Mesenteric fat pad (tissue), 1 donor: ENCODE measurements around the gene DCAF8. TPM values are rescaled to one million over a fixed set of nuclear protein-coding genes. Genes with fewer than 3 reads are reported as not detected.
A peak's percentile ranks its signal among the peaks of the same experiment; 100 is the strongest.

Experiments
- DNase-seq: peaks from one replicate; pipeline ENCODE4 v3.0.0-alpha.2; 2020; ENCODE audit warnings: low spot score
- total RNA-seq: library from RNA; stranded (reverse); fragmentation: NEBNext Ultra II Directional; extraction: Animal tissue kit (Norgen Biotek cat#: 25700); gene quantifications from one replicate; pipeline ENCODE4 v1.2.1, GENCODE V29; 2021
- donor health status: DM: yes; HTN: yes; CAD: no.

DCAF8 gene
- total RNA-seq, 1 donor from 2014 or later = 127 TPM

GRCh38 chr1:160205242-160206035 is 56.9 kb downstream of the DCAF8 start, which contains the start of gene PEA15:
Gene PEA15, plus strand, starts transcription at chr1:160205384. Its CDS starts 6,161 bp downstream, at chr1:160211545.
- peak; percentile 92 for DNase-seq

- no peak for DNase-seq
Observed at GRCh38 chr1:160204526-160205241, 57.7 kb downstream of the DCAF8 start.

GRCh38 chr1:160200786-160201185 is 61.6 kb downstream of the DCAF8 start:
- DNase-seq = no peak

DNA sequence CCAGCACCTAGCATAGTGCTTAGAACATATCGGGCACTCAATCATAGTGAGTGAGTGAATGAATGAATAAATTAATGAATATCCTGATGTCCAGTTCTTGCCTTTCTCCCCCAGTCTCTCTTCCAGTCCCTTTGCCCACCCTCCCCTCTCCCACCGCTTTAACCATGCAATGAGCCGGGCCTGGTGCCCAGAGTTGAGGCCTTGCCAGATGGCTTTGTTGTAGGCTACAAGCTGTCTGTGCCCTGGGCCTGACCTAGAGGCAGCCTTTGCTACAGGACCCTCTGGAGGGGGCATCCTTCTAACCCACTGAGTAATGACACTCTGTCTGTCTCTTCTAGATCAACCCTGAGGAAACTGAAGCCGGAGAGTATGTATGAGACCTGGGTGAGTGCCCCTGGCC is 65.1 kb downstream of the DCAF8 start:
- no peak for DNase-seq

DNA sequence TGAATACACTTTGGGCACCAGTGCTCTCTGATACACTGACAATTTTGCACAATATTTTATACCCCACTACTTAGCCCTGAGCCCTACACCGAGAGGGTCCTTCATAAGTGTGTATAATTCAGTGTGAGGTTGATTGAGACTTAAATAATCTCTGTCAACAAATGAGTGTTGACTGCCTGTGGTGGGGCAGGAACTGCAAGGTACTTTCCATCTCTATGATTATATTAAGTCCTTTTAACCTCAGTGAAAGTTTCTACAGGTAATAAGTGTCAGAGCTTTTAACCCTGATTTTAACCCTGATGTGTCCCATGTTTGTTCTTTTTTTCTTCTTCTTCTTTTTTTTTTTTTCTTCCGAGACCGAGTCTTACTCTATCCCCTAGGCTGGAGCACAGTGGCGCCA is 66.2 kb downstream of the DCAF8 start:
- no peak for DNase-seq

GRCh38 chr1:160194737-160195059 is 67.7 kb downstream of the DCAF8 start:
- DNase-seq = no peak

DNA sequence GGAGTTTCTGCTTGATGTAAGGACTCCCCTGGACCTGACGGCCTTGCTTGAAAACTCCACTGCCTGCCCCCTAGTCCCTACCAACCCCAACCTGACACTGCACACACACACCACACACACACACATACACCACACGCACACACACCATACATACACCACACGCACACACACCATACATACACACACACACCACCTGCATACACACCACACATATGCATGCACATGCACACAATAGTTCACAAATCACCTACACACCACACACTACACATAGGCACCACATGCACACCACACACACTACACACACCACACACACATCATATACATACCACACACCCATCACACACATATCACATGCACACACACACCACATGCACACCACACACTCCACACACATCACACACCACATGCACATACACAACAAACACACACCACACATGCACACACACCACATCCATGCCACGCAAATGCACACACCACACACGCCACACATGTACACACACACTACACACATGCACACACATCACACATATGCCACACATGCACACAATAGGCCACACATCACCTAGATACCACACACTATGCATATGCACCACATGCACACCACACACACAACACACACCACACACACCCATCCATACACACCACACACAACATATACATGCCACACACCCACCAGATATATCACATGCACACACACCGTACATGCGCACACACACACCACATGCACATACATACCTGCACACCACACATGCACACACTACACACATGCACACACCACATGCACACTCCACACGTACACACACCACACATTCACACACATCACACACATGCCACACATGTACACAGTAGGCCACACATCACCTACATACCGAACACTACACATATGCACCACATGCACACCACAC is 68.3 kb downstream of the DCAF8 start:
- no peak for DNase-seq

DNA sequence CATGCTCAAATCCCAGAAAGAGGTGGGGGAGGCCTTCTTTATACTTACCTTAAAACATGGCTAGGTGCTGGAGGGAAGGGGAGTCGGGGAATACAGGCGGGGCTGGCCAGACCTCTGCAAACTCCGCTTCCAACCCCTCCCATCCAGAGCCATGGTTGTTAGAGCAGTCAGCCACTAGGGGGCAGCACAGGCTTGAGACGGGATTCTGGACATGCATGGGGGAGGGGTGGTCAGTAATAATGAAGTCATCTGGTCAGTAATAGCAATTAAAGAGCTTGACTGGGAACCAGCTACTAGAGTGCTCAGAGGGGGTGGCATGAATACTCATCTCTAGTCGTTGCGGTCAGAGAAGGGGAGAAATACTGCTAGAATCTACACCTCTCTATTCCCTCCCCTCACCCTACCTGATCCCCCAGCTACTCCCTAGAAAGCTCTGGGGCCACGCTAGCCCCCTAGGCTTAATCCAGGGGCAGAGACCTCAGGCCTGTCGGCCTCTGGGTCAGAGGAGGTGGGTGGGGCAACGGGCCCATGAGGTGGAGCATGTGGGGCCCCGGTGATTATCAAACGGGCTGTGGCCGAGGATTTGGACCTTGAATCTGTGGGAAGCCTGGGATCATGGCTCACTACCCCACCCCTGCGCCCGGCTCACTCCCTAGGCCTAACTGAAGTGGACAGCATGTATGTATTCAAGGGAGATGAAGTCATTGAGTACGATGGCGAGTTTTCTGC is 69.1 kb downstream of the DCAF8 start:
- DNase-seq = peak; percentile 94

DNA sequence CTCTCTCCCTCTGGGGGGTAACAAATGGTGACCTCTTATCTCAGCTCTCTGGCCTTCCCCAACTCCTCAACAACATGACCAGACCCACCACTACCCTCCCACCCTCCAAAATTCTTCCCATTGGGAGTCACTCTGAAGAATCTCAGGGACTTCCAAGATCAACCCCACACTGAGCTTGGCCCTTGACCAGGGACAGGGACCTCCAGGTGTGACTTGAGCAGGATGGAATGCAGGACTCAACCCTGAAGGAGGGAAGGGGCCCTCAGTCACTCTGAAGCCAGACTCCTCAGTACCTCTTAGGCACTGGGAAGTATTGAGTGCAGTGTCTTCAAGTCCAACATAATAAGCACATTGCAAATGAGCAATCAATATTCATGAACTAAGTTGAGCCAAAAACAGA is 70.1 kb downstream of the DCAF8 start:
- DNase-seq = no peak

GRCh38 chr1:160191756-160192155 is 70.6 kb downstream of the DCAF8 start:
- no peak for DNase-seq

DNA sequence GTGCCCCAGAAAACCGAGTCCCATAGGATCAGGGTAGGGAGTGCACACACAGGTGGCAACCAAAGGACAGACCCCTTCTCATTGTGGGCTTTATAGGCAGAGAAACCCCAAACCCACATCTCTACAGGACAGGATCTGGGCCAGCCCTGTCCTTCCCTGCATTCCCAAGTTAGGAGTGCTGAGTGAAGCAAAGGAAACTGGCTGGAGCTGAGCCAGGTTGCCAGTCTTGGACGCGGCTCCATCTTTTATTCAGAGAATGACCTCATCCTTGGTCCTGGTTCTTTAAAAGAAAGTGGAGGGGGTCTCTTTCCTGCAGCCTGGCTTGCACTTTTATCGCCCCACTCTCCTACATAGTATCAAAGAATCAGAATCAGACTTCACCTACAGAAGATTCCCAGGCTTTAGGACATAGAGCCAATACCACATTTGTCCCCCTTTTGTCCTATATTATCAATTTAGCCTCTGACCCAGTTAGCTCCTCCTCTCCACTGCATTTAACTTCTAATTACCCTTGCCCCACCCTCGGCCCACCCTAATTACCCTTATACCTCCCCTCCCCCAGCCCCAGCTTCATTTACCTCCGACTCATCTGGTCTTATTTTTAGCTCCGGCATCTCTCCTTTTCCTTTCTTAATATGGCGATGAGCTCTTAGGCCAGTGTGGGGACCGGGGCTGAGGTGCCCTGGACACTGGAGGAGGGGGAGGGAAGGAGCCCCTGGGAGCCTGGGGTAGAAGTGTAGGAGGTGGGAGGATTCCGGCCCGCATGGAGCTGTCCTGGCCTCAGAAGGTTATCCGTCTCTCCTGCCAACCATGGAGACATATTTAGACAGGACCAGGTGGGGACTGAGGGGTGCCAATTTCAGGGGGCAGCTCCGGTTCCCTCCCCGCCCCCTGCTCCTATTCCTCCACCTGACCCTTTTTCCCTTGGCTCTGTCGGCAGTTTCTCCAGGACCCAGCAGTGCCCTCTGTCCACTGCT is 72.4 kb downstream of the DCAF8 start, which contains the start of gene CASQ1:
Gene CASQ1 (plus strand): TSS at position 927 of the 977 bp plus-strand sequence. CDS start 177 bp downstream, outside the sequence.
- no peak for DNase-seq

GRCh38 chr1:160188341-160188740 is 74.0 kb downstream of the DCAF8 start:
- no peak for DNase-seq

GRCh38 chr1:160187407-160187806 is 74.9 kb downstream of the DCAF8 start:
- DNase-seq = no peak

- DNase-seq = no peak
Observed at GRCh38 chr1:160186729-160187128, 75.6 kb downstream of the DCAF8 start.

DNA sequence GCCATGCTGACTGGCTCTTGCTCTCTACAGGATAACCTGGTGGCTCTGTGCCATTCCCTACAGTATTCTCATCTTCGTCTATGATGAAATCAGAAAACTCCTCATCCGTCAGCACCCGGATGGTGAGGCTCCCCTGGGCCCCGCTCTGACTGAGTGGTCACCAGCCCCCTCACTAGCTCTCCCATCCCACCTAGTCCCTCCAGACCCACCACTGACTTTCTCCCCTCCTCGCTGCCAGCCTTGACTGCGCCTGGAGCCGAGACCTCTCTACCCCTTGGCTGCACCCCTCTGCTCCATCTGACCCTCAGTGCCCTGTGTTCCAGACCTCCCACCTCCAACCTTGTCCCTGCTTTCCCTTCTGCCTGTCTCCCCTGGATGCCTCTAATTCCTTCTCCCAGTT is 76.1 kb downstream of the DCAF8 start:
- no peak for DNase-seq

GRCh38 chr1:160179336-160179735 is 83.0 kb downstream of the DCAF8 start:
- DNase-seq = no peak

GRCh38 chr1:160178731-160179130 is 83.6 kb downstream of the DCAF8 start:
- no peak for DNase-seq

DNA sequence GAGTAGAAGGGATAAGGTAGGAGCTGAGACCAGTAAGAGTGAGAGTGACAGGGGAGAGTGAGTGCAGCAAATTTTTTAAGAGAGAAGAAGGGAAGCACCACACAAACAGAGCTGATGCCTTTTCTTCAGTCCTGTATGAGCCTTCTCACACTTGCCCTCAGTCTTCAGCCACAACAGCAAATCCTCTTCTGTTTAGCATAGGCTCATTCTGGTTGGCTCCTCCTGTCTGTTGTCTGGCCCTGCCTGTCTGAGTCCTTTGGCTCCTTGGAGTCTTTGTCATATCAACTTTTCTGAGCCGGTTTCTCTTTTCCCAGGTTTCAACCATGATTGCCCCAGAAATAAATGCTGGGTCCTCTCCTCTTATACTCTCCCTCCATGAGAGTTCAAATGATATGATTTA is 84.7 kb downstream of the DCAF8 start:
- DNase-seq = no peak

DNA sequence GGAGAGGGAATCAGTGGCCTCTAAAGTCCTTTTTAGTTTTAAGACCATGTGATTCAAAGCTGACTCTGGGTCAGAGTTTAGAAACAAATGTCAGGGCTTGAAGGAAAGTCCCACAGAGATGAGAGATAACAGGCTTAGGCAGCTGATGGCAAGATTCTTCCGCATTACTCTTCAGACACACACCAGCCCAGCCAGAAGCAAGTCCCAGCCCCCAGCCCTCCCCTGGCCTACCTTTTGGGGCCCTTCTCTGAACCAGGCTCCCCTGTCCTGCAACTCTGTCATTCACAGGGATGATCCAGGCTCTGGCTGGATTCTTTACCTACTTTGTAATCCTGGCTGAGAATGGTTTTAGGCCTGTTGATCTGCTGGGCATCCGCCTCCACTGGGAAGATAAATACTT is 85.1 kb downstream of the DCAF8 start:
- DNase-seq = no peak

- no peak for DNase-seq
Observed at GRCh38 chr1:160171980-160172379, 90.4 kb downstream of the DCAF8 start.
